ENCODE data around the gene F2R.
A peak's percentile ranks its signal among the peaks of the same experiment; 100 is the strongest.

Gene F2R

DNA sequence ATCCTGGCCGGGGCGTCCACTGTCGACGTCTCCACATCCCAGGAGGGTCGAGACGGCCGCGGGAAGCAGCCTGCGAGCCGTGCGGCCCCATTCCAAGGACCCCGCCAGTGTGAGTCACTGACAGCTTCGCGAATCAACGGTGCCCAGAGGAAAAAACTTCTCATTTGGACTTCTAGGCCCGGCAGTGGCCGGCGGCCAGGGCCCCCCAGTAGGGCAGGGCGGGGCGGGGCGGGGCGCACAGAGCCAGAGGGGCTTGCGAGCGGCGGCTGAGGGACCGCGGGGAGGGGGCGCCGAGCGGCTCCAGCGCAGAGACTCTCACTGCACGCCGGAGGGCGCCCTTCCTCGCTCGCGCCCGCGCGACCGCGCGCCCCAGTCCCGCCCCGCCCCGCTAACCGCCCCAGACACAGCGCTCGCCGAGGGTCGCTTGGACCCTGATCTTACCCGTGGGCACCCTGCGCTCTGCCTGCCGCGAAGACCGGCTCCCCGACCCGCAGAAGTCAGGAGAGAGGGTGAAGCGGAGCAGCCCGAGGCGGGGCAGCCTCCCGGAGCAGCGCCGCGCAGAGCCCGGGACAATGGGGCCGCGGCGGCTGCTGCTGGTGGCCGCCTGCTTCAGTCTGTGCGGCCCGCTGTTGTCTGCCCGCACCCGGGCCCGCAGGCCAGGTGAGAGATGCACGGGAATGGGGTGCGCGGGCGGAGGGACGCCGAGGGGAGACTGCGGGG, at the start of gene F2R:
Gene F2R, plus strand, starts transcription at position 391 of the 720 bp plus-strand sequence. Its CDS starts 182 bp downstream, at position 573.
- TF ChIP-seq, protein P1, sequence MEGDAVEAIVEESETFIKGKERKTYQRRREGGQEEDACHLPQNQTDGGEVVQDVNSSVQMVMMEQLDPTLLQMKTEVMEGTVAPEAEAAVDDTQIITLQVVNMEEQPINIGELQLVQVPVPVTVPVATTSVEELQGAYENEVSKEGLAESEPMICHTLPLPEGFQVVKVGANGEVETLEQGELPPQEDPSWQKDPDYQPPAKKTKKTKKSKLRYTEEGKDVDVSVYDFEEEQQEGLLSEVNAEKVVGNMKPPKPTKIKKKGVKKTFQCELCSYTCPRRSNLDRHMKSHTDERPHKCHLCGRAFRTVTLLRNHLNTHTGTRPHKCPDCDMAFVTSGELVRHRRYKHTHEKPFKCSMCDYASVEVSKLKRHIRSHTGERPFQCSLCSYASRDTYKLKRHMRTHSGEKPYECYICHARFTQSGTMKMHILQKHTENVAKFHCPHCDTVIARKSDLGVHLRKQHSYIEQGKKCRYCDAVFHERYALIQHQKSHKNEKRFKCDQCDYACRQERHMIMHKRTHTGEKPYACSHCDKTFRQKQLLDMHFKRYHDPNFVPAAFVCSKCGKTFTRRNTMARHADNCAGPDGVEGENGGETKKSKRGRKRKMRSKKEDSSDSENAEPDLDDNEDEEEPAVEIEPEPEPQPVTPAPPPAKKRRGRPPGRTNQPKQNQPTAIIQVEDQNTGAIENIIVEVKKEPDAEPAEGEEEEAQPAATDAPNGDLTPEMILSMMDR (IDR thresholded peaks at IDR 0.05; ENCODE audit: low read depth, low read length, missing control alignments): peak; percentile 54
- H3K4me3 ChIP-seq (ENCODE audit: low read depth, low read length): peak within 1 kb of the TSS; percentile 78
- DNase-seq (ENCODE audit: low read depth): no peak

DNA sequence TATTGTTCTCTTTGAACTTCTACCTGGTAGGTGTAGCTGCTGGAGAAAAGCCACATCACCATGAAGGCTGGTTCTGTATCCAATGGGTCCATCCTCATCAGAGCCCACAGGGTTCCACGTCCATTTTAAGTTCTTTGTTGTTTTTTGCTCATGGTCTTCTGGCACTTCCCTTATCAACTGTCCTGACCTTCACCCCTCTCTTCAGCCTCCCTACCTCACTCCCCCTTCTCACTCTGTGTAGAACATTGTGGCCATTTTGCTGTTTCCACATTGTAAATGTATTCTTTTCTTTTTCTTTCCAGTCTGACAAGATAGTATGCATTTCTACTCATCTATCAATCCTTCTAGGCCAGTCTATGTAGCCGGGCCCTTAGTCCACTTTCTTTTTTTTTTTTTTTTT, 48.4 kb upstream of the F2R start:
- TF ChIP-seq, protein P1 (IDR thresholded peaks at IDR 0.05; ENCODE audit: low read depth, low read length, missing control alignments): no peak
- no peak overlapping the region for H3K4me3 ChIP-seq (ENCODE audit: low read depth, low read length)
- DNase-seq (ENCODE audit: low read depth): no peak

DNA sequence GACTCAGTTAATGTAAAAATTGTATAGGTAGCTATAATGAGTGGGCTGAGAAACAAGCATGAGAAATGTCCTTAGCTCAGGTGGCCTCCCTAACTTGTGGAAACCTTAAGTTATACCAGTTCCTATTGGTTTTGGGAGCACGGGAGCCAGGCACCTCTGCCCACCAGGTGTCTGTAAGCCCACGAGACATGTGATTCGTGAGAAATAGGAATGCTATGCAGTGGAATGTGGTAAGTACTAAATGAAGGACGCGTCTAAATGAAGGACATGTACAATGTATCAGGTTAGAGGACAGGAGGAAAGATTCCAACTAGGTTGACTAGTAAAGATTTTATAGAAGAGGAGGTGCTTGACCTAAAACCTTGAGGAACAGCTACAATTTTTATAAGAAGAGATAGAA, 46.7 kb upstream of the F2R start:
- TF ChIP-seq, protein P1 (IDR thresholded peaks at IDR 0.05; ENCODE audit: low read depth, low read length, missing control alignments): no peak
- no peak for DNase-seq (ENCODE audit: low read depth)
- H3K4me3 ChIP-seq (ENCODE audit: low read depth, low read length): no peak overlapping the region

DNA sequence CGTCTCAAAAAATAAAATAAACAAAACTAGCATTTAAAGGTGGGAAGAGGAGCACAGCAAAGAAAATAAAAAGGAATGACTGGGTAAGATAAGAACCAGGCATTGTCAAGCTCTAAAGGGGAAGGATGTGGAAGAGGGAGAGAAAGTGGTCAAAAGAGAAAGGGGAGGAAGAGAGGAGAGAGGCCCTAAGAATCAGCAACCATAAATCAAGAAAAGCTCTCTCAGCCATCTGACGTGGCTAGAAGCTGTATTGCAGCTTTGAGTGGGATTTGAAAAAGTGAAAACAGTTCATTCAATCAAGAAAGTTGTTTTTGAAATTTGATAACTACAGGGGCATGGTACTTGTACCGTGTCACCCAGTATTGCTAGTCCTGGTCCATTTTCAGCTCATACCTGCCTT, 45.4 kb upstream of the F2R start:
- no peak overlapping the region for H3K4me3 ChIP-seq (ENCODE audit: low read depth, low read length)
- DNase-seq (ENCODE audit: low read depth): no peak
- TF ChIP-seq, protein P1 (IDR thresholded peaks at IDR 0.05; ENCODE audit: low read depth, low read length, missing control alignments): no peak

DNA sequence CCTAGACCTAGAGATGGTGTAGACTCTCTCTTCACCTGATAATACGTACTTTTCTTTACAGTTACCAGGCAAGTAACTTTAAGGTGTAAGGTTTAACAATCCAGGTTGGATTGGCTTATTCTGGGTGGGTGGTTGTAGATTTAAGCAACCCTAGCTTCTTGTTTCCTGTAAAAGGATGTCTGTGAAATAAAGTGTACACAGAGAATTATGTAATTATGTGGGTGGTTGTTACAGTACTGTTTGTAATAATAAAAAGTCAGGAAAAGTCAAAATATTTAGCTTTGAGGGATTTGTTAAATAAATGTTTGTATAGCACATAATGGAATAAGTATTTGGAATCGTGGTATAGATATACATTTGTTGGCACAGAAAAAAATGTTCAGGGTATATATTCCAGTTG, 43.7 kb upstream of the F2R start:
- DNase-seq (ENCODE audit: low read depth): no peak
- TF ChIP-seq, protein P1 (IDR thresholded peaks at IDR 0.05; ENCODE audit: low read depth, low read length, missing control alignments): no peak
- H3K4me3 ChIP-seq (ENCODE audit: low read depth, low read length): no peak overlapping the region

DNA sequence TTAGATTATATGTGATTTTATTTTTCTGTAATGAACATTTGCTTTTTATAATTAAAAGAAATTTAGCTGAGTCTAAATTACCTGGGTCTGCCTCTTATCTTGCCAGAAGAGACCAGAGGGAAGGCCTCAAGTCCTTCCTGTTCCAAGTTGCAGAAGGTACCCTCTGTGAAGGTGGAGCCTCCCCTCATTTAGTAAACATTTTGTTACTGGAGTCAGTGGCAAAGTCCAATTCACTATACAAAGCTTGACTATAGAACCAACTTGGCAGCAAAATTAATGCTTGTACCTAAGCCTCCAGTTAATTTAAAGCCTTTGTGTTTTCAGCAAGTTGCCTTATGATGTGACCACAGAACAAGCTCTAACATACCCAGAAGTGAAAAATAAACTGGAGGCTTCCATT, 42.8 kb upstream of the F2R start:
- DNase-seq (ENCODE audit: low read depth): no peak
- TF ChIP-seq, protein P1 (IDR thresholded peaks at IDR 0.05; ENCODE audit: low read depth, low read length, missing control alignments): no peak
- no peak overlapping the region for H3K4me3 ChIP-seq (ENCODE audit: low read depth, low read length)

Measured in GM12864 (cell line).